Measurements from ENCODE around the gene CCL8.

DNA sequence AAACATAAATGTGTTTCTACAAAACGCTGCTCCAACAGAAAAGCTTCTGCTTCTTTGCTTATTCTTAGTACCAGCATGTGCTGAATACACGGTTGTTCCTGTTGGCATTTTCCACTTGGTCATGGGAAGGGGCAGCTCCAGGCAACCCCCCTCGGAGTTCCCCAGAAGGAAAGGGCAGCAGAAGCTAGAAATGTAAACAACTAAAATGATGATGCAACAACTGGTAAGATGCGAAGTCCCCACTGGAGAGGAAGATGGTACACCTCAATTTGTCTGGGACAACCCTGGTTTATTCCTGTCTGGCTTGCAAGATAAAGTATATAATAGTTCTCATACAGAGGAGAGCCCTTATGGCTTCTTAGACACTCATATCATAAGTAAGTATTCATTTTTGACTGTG lies 27.8 kb downstream of the CCL8 start:
- TF ChIP-seq EP300 (IDR thresholded peaks at IDR 0.05; ENCODE audit: borderline replicate concordance), result no peak
- no peak for TF ChIP-seq FOXM1 (IDR thresholded peaks at IDR 0.05; ENCODE audit: borderline replicate concordance, low read depth)
- TF ChIP-seq, protein P1, sequence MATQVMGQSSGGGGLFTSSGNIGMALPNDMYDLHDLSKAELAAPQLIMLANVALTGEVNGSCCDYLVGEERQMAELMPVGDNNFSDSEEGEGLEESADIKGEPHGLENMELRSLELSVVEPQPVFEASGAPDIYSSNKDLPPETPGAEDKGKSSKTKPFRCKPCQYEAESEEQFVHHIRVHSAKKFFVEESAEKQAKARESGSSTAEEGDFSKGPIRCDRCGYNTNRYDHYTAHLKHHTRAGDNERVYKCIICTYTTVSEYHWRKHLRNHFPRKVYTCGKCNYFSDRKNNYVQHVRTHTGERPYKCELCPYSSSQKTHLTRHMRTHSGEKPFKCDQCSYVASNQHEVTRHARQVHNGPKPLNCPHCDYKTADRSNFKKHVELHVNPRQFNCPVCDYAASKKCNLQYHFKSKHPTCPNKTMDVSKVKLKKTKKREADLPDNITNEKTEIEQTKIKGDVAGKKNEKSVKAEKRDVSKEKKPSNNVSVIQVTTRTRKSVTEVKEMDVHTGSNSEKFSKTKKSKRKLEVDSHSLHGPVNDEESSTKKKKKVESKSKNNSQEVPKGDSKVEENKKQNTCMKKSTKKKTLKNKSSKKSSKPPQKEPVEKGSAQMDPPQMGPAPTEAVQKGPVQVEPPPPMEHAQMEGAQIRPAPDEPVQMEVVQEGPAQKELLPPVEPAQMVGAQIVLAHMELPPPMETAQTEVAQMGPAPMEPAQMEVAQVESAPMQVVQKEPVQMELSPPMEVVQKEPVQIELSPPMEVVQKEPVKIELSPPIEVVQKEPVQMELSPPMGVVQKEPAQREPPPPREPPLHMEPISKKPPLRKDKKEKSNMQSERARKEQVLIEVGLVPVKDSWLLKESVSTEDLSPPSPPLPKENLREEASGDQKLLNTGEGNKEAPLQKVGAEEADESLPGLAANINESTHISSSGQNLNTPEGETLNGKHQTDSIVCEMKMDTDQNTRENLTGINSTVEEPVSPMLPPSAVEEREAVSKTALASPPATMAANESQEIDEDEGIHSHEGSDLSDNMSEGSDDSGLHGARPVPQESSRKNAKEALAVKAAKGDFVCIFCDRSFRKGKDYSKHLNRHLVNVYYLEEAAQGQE (IDR thresholded peaks at IDR 0.05; ENCODE audit: low read depth), result no peak
- TF ChIP-seq, protein P2, sequence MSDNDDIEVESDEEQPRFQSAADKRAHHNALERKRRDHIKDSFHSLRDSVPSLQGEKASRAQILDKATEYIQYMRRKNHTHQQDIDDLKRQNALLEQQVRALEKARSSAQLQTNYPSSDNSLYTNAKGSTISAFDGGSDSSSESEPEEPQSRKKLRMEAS (IDR thresholded peaks at IDR 0.05), result no peak
- TF ChIP-seq CREB1 (IDR thresholded peaks at IDR 0.05; ENCODE audit: low read depth), result no peak
- TF ChIP-seq ZBTB7A (IDR thresholded peaks at IDR 0.05; ENCODE audit: low read depth), result no peak
- no peak for TF ChIP-seq CEBPB (IDR thresholded peaks at IDR 0.05)
- TF ChIP-seq NFIC (IDR thresholded peaks at IDR 0.05), result no peak
- no peak for TF ChIP-seq TCF12 (IDR thresholded peaks at IDR 0.05; ENCODE audit: low read depth)
- TF ChIP-seq YY1 (IDR thresholded peaks at IDR 0.05; ENCODE audit: low read depth), result no peak
- no peak for TF ChIP-seq EGR1 (IDR thresholded peaks at IDR 0.05)
